ENCODE data around the gene C14orf132. TPM values are rescaled to one million over a fixed set of nuclear protein-coding genes. Genes with fewer than 3 reads are reported as not detected.

The C14orf132 gene
- total RNA-seq, 2 experiments from 2014 or later: 2.0 to 2.4 TPM

DNA sequence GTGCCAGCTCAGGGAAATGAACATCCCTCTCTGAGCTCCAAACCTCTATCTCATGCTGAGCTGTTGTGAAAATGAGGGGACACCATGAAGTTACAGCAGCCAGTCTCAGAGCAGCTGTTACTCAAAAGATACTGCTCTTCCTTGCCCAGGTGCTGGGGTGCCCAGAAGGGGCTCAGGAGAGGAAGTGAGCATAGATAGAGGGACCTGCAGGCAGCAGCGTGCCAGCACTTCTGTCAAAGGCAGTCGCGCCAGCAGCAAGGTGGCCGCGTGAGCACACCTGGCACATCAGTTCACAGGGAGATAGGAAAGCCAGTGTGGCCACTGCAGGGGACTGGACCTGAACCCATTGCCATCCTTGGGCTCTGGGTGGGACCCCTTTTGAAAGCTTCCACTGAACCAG lies 27.8 kb downstream of the C14orf132 start:
- no peaks in the 10 kb centered on the region for H3K36me3 Mint-ChIP-seq (ENCODE audit: low read depth)
- H3K36me3 ChIP-seq (ENCODE audit: insufficient read depth, low read length): no peaks in the 10 kb centered on the region
- ATAC-seq (ENCODE audit: poor library complexity) (no peak), DNase-seq (no peak)
- peaks cover 14% of the 10 kb centered on the region for H3K27me3 Mint-ChIP-seq
- no peaks in the 10 kb centered on the region for H3K27me3 ChIP-seq (ENCODE audit: control insufficient read depth in 1 of 2, insufficient read depth in 2 of 2, low read length in 2 of 2)
- H3K4me3 ChIP-seq (ENCODE audit: low read length): no peak overlapping the region
- CTCF ChIA-PET: no interaction called here
- no peaks in the 10 kb centered on the region for H3K4me1 ChIP-seq (ENCODE audit: insufficient read depth, low read length)
- no peaks in the 10 kb centered on the region for H3K9me3 Mint-ChIP-seq
- H3K27ac ChIP-seq (ENCODE audit: low read depth in 1 of 2, low read length in 2 of 2): no peak overlapping the region
- H3K4me3 Mint-ChIP-seq: no peak overlapping the region
- no peak overlapping the region for H3K27ac Mint-ChIP-seq
- intact Hi-C loops (cut with DNase I, micrococcal nuclease): no loop called here
- H3K4me1 Mint-ChIP-seq (ENCODE audit: low read depth): no peaks in the 10 kb centered on the region
- POLR2A ChIA-PET: no interaction called here
- H3K9me3 ChIP-seq (ENCODE audit: control insufficient read depth in 1 of 2, insufficient read depth in 1 of 2, low read length in 2 of 2): peaks cover 0 to 5% of the 10 kb centered on the region in 2 experiments
- TF ChIP-seq, protein P1, sequence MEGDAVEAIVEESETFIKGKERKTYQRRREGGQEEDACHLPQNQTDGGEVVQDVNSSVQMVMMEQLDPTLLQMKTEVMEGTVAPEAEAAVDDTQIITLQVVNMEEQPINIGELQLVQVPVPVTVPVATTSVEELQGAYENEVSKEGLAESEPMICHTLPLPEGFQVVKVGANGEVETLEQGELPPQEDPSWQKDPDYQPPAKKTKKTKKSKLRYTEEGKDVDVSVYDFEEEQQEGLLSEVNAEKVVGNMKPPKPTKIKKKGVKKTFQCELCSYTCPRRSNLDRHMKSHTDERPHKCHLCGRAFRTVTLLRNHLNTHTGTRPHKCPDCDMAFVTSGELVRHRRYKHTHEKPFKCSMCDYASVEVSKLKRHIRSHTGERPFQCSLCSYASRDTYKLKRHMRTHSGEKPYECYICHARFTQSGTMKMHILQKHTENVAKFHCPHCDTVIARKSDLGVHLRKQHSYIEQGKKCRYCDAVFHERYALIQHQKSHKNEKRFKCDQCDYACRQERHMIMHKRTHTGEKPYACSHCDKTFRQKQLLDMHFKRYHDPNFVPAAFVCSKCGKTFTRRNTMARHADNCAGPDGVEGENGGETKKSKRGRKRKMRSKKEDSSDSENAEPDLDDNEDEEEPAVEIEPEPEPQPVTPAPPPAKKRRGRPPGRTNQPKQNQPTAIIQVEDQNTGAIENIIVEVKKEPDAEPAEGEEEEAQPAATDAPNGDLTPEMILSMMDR (IDR thresholded peaks at IDR 0.05): no peak

DNA sequence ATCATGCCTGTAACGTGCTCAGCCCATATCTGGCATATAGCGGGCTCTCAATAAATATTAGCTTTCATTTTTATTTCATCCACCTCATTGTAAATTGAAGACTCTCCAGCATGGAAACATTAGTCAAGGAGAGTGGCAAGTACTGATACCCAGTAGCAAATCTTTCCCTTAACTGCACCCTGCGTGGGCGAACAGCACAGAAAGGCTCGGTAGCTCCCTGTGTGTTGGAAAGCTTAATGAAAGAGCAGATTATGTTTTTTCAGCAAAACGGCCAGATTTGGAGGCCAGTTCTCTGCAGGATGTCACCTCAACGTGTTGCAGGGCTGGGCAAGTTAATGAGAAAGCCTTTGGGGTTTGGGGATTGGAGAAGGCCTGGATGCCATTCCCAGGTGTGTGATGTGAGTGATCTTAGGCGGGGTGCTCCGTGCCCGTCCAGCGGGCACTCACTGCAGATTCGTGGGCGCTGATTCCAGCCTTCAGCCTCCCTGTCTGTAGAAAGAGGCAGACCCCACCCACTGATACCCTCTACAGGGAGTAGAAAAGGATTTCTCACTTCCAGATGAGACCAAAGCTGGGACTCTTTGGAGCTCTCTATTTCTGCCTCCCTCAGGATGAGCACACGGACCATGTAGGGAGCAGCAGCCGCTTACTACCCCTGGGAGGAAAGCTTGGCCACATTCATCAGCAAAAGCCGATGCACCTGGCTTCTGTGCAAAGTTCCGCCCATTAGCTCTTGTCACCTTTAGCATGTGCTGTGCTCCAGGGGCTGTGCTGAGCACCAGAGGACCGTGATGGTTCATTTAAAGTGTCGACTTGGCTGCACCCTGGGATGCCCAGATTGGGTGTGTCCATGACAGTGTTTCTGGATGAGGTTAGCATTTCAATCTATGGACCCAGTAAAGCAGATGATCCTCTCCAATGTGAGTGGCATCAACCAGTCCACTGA lies 29.1 kb downstream of the C14orf132 start:
- no peak for ATAC-seq (ENCODE audit: poor library complexity)
- Mint-ChIP-seq H3K27me3 (peaks cover 14% of the 10 kb centered on the region), H3K36me3 (ENCODE audit: low read depth) (no peaks in the 10 kb centered on the region), H3K27ac (no peak overlapping the region), H3K4me1 (ENCODE audit: low read depth) (no peaks in the 10 kb centered on the region), H3K9me3 (no peaks in the 10 kb centered on the region), H3K4me3 (no peak overlapping the region)
- Histone ChIP-seq H3K9me3 (ENCODE audit: control insufficient read depth in 1 of 2, insufficient read depth in 1 of 2, low read length in 2 of 2) (peaks cover 0 to 5% of the 10 kb centered on the region in 2 experiments), H3K4me3 (ENCODE audit: low read length) (no peak overlapping the region), H3K36me3 (ENCODE audit: insufficient read depth, low read length) (no peaks in the 10 kb centered on the region), H3K4me1 (ENCODE audit: insufficient read depth, low read length) (no peaks in the 10 kb centered on the region), H3K27me3 (ENCODE audit: control insufficient read depth in 1 of 2, insufficient read depth in 2 of 2, low read length in 2 of 2) (no peaks in the 10 kb centered on the region), H3K27ac (ENCODE audit: low read depth in 1 of 2, low read length in 2 of 2) (no peak overlapping the region)
- DNase-seq: no peak
- intact Hi-C loops (cut with DNase I, micrococcal nuclease): no loop called here
- TF ChIP-seq, protein P1 (IDR thresholded peaks at IDR 0.05): no peak
- CTCF ChIA-PET: no interaction called here
- POLR2A ChIA-PET: no interaction called here

DNA sequence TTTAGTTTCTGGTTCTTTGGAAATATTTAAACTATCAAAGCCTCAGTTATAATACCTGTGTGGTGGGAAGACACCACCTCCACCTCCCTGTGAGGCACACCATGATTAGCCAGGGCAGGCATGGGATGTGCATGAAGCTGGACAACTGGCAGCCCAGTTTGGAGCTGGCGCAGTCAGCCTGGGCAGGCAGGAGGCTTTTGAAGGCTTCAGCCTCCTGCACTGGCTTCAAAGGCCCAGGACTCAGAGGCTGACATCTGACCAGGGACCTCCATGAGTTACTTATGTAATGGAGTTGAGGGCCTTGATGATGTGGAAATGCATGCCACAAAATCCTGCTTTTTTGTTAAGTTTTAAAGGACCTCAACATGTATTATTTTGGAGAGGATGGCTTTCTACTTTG lies 30.3 kb downstream of the C14orf132 start:
- no peak overlapping the region for H3K4me3 Mint-ChIP-seq
- no peak overlapping the region for H3K27ac Mint-ChIP-seq
- no peaks in the 10 kb centered on the region for H3K27me3 ChIP-seq (ENCODE audit: control insufficient read depth in 1 of 2, insufficient read depth in 2 of 2, low read length in 2 of 2)
- H3K27me3 Mint-ChIP-seq: peaks cover 15% of the 10 kb centered on the region
- TF ChIP-seq, protein P1 (IDR thresholded peaks at IDR 0.05): no peak
- H3K4me3 ChIP-seq (ENCODE audit: low read length): no peak overlapping the region
- H3K4me1 ChIP-seq (ENCODE audit: insufficient read depth, low read length): no peaks in the 10 kb centered on the region
- ATAC-seq (ENCODE audit: poor library complexity) (no peak), DNase-seq (no peak)
- ChIA-PET POLR2A (no interaction called here), CTCF (no interaction called here)
- intact Hi-C loops (cut with DNase I, micrococcal nuclease): no loop called here
- H3K9me3 Mint-ChIP-seq: peaks cover 5% of the 10 kb centered on the region
- H3K36me3 Mint-ChIP-seq (ENCODE audit: low read depth): no peaks in the 10 kb centered on the region
- H3K36me3 ChIP-seq (ENCODE audit: insufficient read depth, low read length): no peaks in the 10 kb centered on the region
- no peak overlapping the region for H3K27ac ChIP-seq (ENCODE audit: low read depth in 1 of 2, low read length in 2 of 2)
- no peaks in the 10 kb centered on the region for H3K4me1 Mint-ChIP-seq (ENCODE audit: low read depth)
- peaks cover 0 to 5% of the 10 kb centered on the region in 2 experiments for H3K9me3 ChIP-seq (ENCODE audit: control insufficient read depth in 1 of 2, insufficient read depth in 1 of 2, low read length in 2 of 2)

All from CD4-positive, alpha-beta T cell (primary cell).